ENCODE data around the gene RPRM. TPM values are rescaled to one million over a fixed set of nuclear protein-coding genes. Genes with fewer than 3 reads are reported as not detected.

RPRM gene
- total and polyA plus RNA-seq, 4 donors, result not detected

DNA sequence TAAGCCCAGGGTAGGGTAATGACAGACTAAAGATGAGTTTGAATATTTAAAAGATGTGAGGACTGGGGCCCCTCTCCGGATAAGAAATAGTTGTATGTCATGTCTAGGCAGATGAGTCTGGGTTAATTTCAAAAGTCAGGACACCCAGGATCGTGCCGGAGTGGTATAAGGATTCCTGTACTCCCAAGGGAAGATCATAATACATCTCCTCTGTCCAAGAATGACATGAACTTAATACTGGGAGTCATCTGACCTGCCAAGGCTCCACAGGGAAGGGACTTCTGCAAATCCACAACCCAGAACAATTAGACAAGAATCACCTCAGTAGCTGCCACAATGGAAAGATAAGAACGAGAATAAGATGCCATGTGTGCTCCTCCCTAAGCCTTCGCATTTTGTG lies 17.1 kb downstream of the RPRM start:
- Histone ChIP-seq H3K4me3 (ENCODE audit: low read depth in 1 of 3, low read length in 3 of 3) (no peak overlapping the region), H3K9me3 (ENCODE audit: control insufficient read depth in 4 of 4, low read length in 3 of 4) (no peaks in the 10 kb centered on the region), H3K4me1 (ENCODE audit: control insufficient read depth in 4 of 4, insufficient read depth in 4 of 4, low read length in 3 of 4) (no peaks in the 10 kb centered on the region), H3K9ac (ENCODE audit: low read depth in 1 of 2, low read length in 2 of 2) (no peak overlapping the region), H3K36me3 (ENCODE audit: control insufficient read depth in 4 of 4, insufficient read depth in 3 of 4, low read depth in 1 of 4, low read length in 3 of 4) (no peaks in the 10 kb centered on the region), H3K27ac (ENCODE audit: low read depth in 1 of 2, low read length in 2 of 2) (no peak overlapping the region), H3K27me3 (ENCODE audit: control insufficient read depth in 4 of 4, insufficient read depth in 4 of 4, low read length in 3 of 4) (peaks cover 0 to 7% (median 4%) of the 10 kb centered on the region in 4 donors)
- no peak for DNase-seq (ENCODE audit: low spot score)
- 57% methylated on average over 5 of the region's 5 CpGs for WGBS
- TF ChIP-seq EGR1 (IDR thresholded peaks at IDR 0.05; ENCODE audit: low read depth in 2 of 2) (no peak), YY1 (IDR thresholded peaks at IDR 0.05) (no peak), HNF4G (IDR thresholded peaks at IDR 0.05) (no peak), GABPA (IDR thresholded peaks at IDR 0.05 in 1 of 2, conservative IDR thresholded peaks at IDR 0.05 in 1 of 2) (no peak), RXRA (IDR thresholded peaks at IDR 0.05) (no peak), JUND (IDR thresholded peaks at IDR 0.05) (no peak), FOXA1 (IDR thresholded peaks at IDR 0.05) (no peak), HNF4A (conservative IDR thresholded peaks at IDR 0.05) (no peak), SP1 (IDR thresholded peaks at IDR 0.05) (no peak), TAF1 (conservative IDR thresholded peaks at IDR 0.05) (no peak), FOXA2 (IDR thresholded peaks at IDR 0.05) (no peak)
- TF ChIP-seq, protein P1, sequence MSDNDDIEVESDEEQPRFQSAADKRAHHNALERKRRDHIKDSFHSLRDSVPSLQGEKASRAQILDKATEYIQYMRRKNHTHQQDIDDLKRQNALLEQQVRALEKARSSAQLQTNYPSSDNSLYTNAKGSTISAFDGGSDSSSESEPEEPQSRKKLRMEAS (IDR thresholded peaks at IDR 0.05), result no peak
- TF ChIP-seq, protein P2, sequence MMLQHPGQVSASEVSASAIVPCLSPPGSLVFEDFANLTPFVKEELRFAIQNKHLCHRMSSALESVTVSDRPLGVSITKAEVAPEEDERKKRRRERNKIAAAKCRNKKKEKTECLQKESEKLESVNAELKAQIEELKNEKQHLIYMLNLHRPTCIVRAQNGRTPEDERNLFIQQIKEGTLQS (IDR thresholded peaks at IDR 0.05), result no peak
- TF ChIP-seq, protein P3, sequence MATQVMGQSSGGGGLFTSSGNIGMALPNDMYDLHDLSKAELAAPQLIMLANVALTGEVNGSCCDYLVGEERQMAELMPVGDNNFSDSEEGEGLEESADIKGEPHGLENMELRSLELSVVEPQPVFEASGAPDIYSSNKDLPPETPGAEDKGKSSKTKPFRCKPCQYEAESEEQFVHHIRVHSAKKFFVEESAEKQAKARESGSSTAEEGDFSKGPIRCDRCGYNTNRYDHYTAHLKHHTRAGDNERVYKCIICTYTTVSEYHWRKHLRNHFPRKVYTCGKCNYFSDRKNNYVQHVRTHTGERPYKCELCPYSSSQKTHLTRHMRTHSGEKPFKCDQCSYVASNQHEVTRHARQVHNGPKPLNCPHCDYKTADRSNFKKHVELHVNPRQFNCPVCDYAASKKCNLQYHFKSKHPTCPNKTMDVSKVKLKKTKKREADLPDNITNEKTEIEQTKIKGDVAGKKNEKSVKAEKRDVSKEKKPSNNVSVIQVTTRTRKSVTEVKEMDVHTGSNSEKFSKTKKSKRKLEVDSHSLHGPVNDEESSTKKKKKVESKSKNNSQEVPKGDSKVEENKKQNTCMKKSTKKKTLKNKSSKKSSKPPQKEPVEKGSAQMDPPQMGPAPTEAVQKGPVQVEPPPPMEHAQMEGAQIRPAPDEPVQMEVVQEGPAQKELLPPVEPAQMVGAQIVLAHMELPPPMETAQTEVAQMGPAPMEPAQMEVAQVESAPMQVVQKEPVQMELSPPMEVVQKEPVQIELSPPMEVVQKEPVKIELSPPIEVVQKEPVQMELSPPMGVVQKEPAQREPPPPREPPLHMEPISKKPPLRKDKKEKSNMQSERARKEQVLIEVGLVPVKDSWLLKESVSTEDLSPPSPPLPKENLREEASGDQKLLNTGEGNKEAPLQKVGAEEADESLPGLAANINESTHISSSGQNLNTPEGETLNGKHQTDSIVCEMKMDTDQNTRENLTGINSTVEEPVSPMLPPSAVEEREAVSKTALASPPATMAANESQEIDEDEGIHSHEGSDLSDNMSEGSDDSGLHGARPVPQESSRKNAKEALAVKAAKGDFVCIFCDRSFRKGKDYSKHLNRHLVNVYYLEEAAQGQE (IDR thresholded peaks at IDR 0.05), result no peak
- TF ChIP-seq, protein P4, sequence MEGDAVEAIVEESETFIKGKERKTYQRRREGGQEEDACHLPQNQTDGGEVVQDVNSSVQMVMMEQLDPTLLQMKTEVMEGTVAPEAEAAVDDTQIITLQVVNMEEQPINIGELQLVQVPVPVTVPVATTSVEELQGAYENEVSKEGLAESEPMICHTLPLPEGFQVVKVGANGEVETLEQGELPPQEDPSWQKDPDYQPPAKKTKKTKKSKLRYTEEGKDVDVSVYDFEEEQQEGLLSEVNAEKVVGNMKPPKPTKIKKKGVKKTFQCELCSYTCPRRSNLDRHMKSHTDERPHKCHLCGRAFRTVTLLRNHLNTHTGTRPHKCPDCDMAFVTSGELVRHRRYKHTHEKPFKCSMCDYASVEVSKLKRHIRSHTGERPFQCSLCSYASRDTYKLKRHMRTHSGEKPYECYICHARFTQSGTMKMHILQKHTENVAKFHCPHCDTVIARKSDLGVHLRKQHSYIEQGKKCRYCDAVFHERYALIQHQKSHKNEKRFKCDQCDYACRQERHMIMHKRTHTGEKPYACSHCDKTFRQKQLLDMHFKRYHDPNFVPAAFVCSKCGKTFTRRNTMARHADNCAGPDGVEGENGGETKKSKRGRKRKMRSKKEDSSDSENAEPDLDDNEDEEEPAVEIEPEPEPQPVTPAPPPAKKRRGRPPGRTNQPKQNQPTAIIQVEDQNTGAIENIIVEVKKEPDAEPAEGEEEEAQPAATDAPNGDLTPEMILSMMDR (IDR thresholded peaks at IDR 0.05; ENCODE audit: low read depth, low read length, missing input control), result no peak
- TF ChIP-seq, protein P5, sequence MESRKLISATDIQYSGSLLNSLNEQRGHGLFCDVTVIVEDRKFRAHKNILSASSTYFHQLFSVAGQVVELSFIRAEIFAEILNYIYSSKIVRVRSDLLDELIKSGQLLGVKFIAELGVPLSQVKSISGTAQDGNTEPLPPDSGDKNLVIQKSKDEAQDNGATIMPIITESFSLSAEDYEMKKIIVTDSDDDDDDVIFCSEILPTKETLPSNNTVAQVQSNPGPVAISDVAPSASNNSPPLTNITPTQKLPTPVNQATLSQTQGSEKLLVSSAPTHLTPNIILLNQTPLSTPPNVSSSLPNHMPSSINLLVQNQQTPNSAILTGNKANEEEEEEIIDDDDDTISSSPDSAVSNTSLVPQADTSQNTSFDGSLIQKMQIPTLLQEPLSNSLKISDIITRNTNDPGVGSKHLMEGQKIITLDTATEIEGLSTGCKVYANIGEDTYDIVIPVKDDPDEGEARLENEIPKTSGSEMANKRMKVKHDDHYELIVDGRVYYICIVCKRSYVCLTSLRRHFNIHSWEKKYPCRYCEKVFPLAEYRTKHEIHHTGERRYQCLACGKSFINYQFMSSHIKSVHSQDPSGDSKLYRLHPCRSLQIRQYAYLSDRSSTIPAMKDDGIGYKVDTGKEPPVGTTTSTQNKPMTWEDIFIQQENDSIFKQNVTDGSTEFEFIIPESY (IDR thresholded peaks at IDR 0.05), result no peak

DNA sequence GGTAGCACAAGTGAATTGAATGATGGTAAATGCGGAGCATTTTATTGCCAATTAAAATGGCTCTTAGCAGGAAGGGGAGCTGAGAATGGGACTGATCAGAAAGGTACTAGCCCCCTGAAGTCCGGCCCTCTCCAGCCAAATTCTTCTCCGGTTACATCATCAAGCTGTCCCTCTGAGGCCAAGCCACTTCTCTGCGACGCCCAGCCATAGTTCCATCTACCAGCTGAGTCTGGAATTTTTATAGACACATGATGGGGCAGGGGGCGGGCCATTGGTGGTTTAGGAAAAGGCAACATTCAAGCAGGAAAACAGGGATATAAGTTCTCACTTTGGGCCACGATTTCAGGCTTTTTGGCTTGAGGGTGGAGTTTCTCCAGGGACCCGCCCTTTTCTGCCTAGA lies 22.7 kb downstream of the RPRM start:
- Histone ChIP-seq H3K27ac (ENCODE audit: low read depth in 1 of 2, low read length in 2 of 2) (no peak overlapping the region), H3K9me3 (ENCODE audit: control insufficient read depth in 4 of 4, low read length in 3 of 4) (no peaks in the 10 kb centered on the region), H3K27me3 (ENCODE audit: control insufficient read depth in 4 of 4, insufficient read depth in 4 of 4, low read length in 3 of 4) (peaks cover 0 to 3% (median 1%) of the 10 kb centered on the region in 4 donors), H3K36me3 (ENCODE audit: control insufficient read depth in 4 of 4, insufficient read depth in 3 of 4, low read depth in 1 of 4, low read length in 3 of 4) (no peaks in the 10 kb centered on the region), H3K4me3 (ENCODE audit: low read depth in 1 of 3, low read length in 3 of 3) (no peak overlapping the region), H3K9ac (ENCODE audit: low read depth in 1 of 2, low read length in 2 of 2) (no peak overlapping the region), H3K4me1 (ENCODE audit: control insufficient read depth in 4 of 4, insufficient read depth in 4 of 4, low read length in 3 of 4) (no peaks in the 10 kb centered on the region)
- 73% methylated on average over 8 of the region's 8 CpGs for WGBS
- no peak for DNase-seq (ENCODE audit: low spot score)
- TF ChIP-seq JUND (IDR thresholded peaks at IDR 0.05) (no peak), GABPA (IDR thresholded peaks at IDR 0.05 in 1 of 2, conservative IDR thresholded peaks at IDR 0.05 in 1 of 2) (no peak), TAF1 (conservative IDR thresholded peaks at IDR 0.05) (no peak), EGR1 (IDR thresholded peaks at IDR 0.05; ENCODE audit: low read depth in 2 of 2) (no peak), HNF4G (IDR thresholded peaks at IDR 0.05) (no peak), HNF4A (conservative IDR thresholded peaks at IDR 0.05) (no peak), YY1 (IDR thresholded peaks at IDR 0.05) (no peak), FOXA2 (IDR thresholded peaks at IDR 0.05) (no peak), SP1 (IDR thresholded peaks at IDR 0.05) (no peak), RAD21 (IDR thresholded peaks at IDR 0.05) (no peak)
- TF ChIP-seq, protein P4 (IDR thresholded peaks at IDR 0.05; ENCODE audit: low read depth, low read length, missing input control), result no peak
- TF ChIP-seq, protein P3 (IDR thresholded peaks at IDR 0.05), result no peak
- TF ChIP-seq, protein P1 (IDR thresholded peaks at IDR 0.05), result no peak

Measured in liver (tissue), 9 donors.